A673 (cell line): Measurements from ENCODE around the gene TBC1D2B. TPM values are rescaled to one million over a fixed set of nuclear protein-coding genes. Genes with fewer than 3 reads are reported as not detected.
"Not testable (repeated sequence)": the region's sequence is repeated elsewhere in the genome, so short reads cannot be mapped to it uniquely, and the experiment has no call there.

Experiments used
- BruUV-seq: library from RNA; stranded (reverse); fragments of 400-500 nt; replicated peaks from 2 replicates; lab custom pipeline; 2021; lab: Mats Ljungman, UMichigan
- CTCF ChIA-PET: fragments of 300-600 bp; sonication (Branson Sonifier 250); formaldehyde crosslinking; loops from one replicate; lab custom pipeline; 2022; ENCODE audit warnings: antibody characterized with exemption; lab: Charles Lee
- POLR2A ChIA-PET: fragments of 300-600 bp; sonication (Branson Sonifier 250); formaldehyde crosslinking; loops from one replicate; lab custom pipeline; 2022; ENCODE audit warnings: antibody characterized with exemption; ENCODE audit not compliant: low non-redundant PET; lab: Charles Lee
- DNase-seq: peaks from one replicate; pipeline ENCODE4 v3.0.0-alpha.2; 2015; ENCODE audit warnings: low spot score
- H3K27ac ChIP-seq: fragments of 200-600 bp; sonication (generic); 2 replicates; pipeline ENCODE4 v1.5.1; 2016; ENCODE audit warnings: mixed run types, low read depth, mild to moderate bottlenecking, mixed read lengths, antibody characterized with exemption, low read length; ENCODE audit not compliant: poor library complexity, severe bottlenecking
- H3K27me3 ChIP-seq: fragments of 200-600 bp; sonication (generic); replicated peaks from 2 replicates; pipeline ENCODE4 v1.6.1; 2017; ENCODE audit warnings: mixed run types, low read depth, mild to moderate bottlenecking, mixed read lengths, antibody characterized with exemption, low read length; ENCODE audit not compliant: insufficient read depth, poor library complexity
- H3K36me3 ChIP-seq: fragments of 200-600 bp; sonication (generic); 2 replicates; pipeline ENCODE4 v1.6.1; 2016; ENCODE audit warnings: mixed run types, mild to moderate bottlenecking, mixed read lengths, antibody characterized with exemption, low read length; ENCODE audit not compliant: insufficient read depth, poor library complexity, severe bottlenecking
- H3K4me1 ChIP-seq: fragments of 200-600 bp; sonication (generic); 2 replicates; pipeline ENCODE4 v1.6.1; 2017; ENCODE audit warnings: mixed run types, mild to moderate bottlenecking, mixed read lengths, antibody characterized with exemption, low read length; ENCODE audit not compliant: insufficient read depth, poor library complexity, severe bottlenecking
- H3K4me3 ChIP-seq: fragments of 200-600 bp; sonication (generic); 2 replicates; pipeline ENCODE4 v1.5.1; 2016; ENCODE audit warnings: low read depth, mixed run types, mild to moderate bottlenecking, mixed read lengths, low read length; ENCODE audit not compliant: poor library complexity, severe bottlenecking
- H3K9me3 ChIP-seq: fragments of 200-600 bp; sonication (generic); 2 replicates; pipeline ENCODE4 v1.6.1; 2016; ENCODE audit warnings: mixed run types, low read depth, mild to moderate bottlenecking, mixed read lengths, antibody characterized with exemption, low read length; ENCODE audit not compliant: poor library complexity, severe bottlenecking
- EZH2 ChIP-seq: fragments of 200-600 bp; sonication (generic); IDR thresholded peaks from 2 replicates; pipeline ENCODE4 v1.6.1; 2017; ENCODE audit warnings: borderline replicate concordance, low read depth, mild to moderate bottlenecking, mixed read lengths, antibody characterized with exemption, low read length; ENCODE audit not compliant: poor library complexity, severe bottlenecking
- intact Hi-C: fragments of 100-400 bp; cut with micrococcal nuclease; formaldehyde crosslinking; loops from one replicate; pipeline ENCODE4 v1.10.0; 2022; ENCODE audit not compliant: unreplicated experiment
- total RNA-seq: library from RNA; stranded (reverse); gene quantifications from 2 replicates; pipeline ENCODE4 v1.2.3, GENCODE V29; 2021
- TF ChIP-seq, protein P1 (sequence below): fragments of 300-800, 200-600 bp; sonication (generic); conservative IDR thresholded peaks from 2 replicates; pipeline ENCODE4 v1.5.1; 2017; ENCODE audit warnings: low read depth, mild to moderate bottlenecking, antibody characterized with exemption, low read length, moderate library complexity, mixed read lengths

The TBC1D2B gene
- total RNA-seq, 1 experiment from 2014 or later = 26.0 TPM

- H3K27ac ChIP-seq = peak overlapping the region; percentile 37
- DNase-seq = no peak
These were observed 88.0 kb downstream of the TBC1D2B start for GRCh38 chr15:77989296-77990143.

DNA sequence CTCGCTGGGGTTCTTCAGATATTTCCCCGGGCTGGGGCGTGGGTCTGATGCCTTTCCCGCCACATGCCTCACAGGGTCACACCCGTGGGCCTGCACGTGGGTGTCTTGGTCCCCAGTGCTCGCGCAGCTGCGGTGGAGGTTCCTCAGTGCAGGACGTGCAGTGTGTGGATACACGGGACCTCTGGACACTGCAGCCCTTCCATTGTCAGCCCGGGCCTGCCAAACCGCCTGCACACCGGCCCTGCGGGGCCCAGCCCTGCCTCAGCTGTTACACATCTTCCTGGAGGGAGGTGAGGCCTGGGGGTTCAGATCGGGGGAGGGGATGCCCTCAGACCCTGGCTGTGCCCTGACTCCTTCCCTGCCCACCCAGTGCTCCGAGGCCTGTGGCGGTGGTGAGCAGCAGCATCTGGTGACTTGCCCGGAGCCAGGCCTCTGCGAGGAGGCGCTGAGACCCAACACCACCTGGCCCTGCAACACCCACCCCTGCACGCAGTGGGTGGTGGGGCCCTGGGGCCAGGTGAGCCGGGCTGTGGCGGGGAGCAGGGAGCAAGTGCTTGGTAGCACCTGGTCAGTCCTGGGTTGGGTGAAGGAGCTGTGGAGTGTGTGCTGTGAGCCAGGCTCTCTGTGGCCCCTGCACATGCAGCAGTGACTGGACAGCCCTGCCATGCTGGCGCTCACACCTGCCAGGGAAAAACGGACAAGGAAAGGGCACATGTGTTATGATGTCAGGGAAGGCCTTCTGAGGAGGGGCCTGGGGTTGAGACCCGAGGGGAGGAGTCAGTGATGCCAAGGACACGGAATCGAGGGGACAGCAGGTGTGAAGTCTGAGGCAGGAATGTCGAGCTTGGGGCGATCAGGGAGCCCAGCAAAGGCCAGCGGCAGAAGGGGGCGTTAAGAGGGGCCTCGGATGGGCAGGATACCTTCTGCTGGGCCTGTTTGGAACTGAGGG, 88.9 kb downstream of the TBC1D2B start:
- Histone ChIP-seq H3K27me3 (no peaks in the 10 kb centered on the region), H3K9me3 (no peaks in the 10 kb centered on the region), H3K4me3 (no peak overlapping the region), H3K36me3 (no peaks in the 10 kb centered on the region), H3K4me1 (peaks cover 9% of the 10 kb centered on the region), H3K27ac (no peak overlapping the region)
- TF ChIP-seq, protein P1, sequence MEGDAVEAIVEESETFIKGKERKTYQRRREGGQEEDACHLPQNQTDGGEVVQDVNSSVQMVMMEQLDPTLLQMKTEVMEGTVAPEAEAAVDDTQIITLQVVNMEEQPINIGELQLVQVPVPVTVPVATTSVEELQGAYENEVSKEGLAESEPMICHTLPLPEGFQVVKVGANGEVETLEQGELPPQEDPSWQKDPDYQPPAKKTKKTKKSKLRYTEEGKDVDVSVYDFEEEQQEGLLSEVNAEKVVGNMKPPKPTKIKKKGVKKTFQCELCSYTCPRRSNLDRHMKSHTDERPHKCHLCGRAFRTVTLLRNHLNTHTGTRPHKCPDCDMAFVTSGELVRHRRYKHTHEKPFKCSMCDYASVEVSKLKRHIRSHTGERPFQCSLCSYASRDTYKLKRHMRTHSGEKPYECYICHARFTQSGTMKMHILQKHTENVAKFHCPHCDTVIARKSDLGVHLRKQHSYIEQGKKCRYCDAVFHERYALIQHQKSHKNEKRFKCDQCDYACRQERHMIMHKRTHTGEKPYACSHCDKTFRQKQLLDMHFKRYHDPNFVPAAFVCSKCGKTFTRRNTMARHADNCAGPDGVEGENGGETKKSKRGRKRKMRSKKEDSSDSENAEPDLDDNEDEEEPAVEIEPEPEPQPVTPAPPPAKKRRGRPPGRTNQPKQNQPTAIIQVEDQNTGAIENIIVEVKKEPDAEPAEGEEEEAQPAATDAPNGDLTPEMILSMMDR = no peak
- TF ChIP-seq EZH2 = no peak
- BruUV-seq = no TSS peak
- CTCF ChIA-PET = interaction anchor here (0.6 kb wide), 1 partner anchor 120 kb away, joined by 3 read pairs; no protein-coding TSS in a partner anchor
- POLR2A ChIA-PET = no interaction called here
- DNase-seq = no peak
- intact Hi-C loops = no loop called here

More at GRCh38 chr15:77989296-77990143, 88.0 kb downstream of the TBC1D2B start:
- H3K27me3 ChIP-seq = no peaks in the 10 kb centered on the region
- H3K4me1 ChIP-seq = peaks cover 16% of the 10 kb centered on the region
- intact Hi-C loops = no loop called here
- BruUV-seq = no TSS peak
- ChIA-PET CTCF (interaction anchor here (0.6 kb wide), 1 partner anchor 119 kb away, joined by 3 read pairs; no protein-coding TSS in a partner anchor), POLR2A (no interaction called here)
- H3K4me3 ChIP-seq = no peak overlapping the region
- no peak for TF ChIP-seq EZH2
- TF ChIP-seq, protein P1 = no peak
- no peaks in the 10 kb centered on the region for H3K36me3 ChIP-seq
- H3K9me3 ChIP-seq = no peaks in the 10 kb centered on the region

DNA sequence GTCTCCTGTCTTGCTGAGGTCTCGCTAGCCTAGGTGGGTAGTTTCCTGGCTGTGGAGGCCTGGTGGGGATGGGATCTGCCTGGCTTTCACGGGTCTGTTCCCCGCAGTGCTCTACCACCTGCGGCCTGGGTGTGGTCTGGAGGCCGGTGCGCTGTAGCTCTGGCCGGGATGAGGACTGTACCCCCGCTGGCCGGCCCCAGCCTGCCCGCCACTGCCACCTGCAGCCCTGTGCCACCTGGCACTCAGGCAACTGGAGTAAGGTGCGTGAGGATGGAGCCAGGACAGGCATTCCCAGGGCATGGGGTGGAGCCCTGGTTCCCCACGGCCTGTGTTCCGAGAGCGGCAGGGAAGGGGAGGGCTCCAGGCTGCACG, 89.8 kb downstream of the TBC1D2B start:
- H3K27ac ChIP-seq, H3K4me3 ChIP-seq, DNase-seq, BruUV-seq, H3K36me3 ChIP-seq, H3K27me3 ChIP-seq, POLR2A ChIA-PET, H3K9me3 ChIP-seq, H3K4me1 ChIP-seq, CTCF ChIA-PET, intact Hi-C loops: not testable (repeated sequence)
